SU-DHL-6 (cell line): ENCODE measurements around the gene CGN.

Experiments
- H2AFZ ChIP-seq: fragments of 200-600 bp; sonication (generic); 2 replicates; pipeline ENCODE4 v1.6.1; 2014; ENCODE audit warnings: low read depth, mild to moderate bottlenecking, moderate library complexity, mixed read lengths, antibody characterized with exemption, low read length; ENCODE audit not compliant: severe bottlenecking
- H3F3A ChIP-seq: fragments of 200-600 bp; shearing (Covaris generic); 2 replicates; pipeline ENCODE4 v1.6.0; 2016; ENCODE audit warnings: antibody characterized with exemption, mild to moderate bottlenecking; ENCODE audit not compliant: insufficient read depth
- H3K27ac ChIP-seq: fragments of 200-600 bp; sonication (generic); 2 replicates; pipeline ENCODE4 v1.5.1; 2016; ENCODE audit warnings: low read depth, mild to moderate bottlenecking, low read length, moderate library complexity, mixed read lengths
- H3K27me3 ChIP-seq: fragments of 200-600 bp; sonication (generic), shearing (Covaris generic); 2 replicates; pipeline ENCODE4 v1.6.0; 2014; ENCODE audit warnings: mild to moderate bottlenecking, low read length
- H3K36me3 ChIP-seq: fragments of 200-600 bp; sonication (generic); 2 replicates; pipeline ENCODE4 v1.6.1; 2014; ENCODE audit warnings: mild to moderate bottlenecking, low read length, mixed read lengths
- H3K4me2 ChIP-seq: fragments of 300-600, 200-600 bp; shearing (Covaris generic), sonication (generic); 2 replicates; pipeline ENCODE4 v1.6.0; 2014; ENCODE audit warnings: low read length, low read depth, mild to moderate bottlenecking; ENCODE audit not compliant: poor library complexity, severe bottlenecking
- H3K4me3 ChIP-seq: fragments of 200-600 bp; sonication (generic); 2 replicates; pipeline ENCODE4 v1.5.1; 2014; ENCODE audit warnings: antibody characterized with exemption, low read length, mild to moderate bottlenecking, mixed read lengths; ENCODE audit not compliant: insufficient read depth, poor library complexity, severe bottlenecking
- H3K79me2 ChIP-seq: fragments of 200-600 bp; sonication (generic); 2 replicates; pipeline ENCODE4 v1.6.1; 2014; ENCODE audit warnings: mild to moderate bottlenecking, low read length, moderate library complexity; ENCODE audit not compliant: insufficient read depth
- H3K9ac ChIP-seq: fragments of 200-600 bp; sonication (generic); 2 replicates; pipeline ENCODE4 v1.7.0; 2014; ENCODE audit warnings: mild to moderate bottlenecking, low read length
- H3K9me2 ChIP-seq: fragments of 200-600 bp; sonication (generic); replicated peaks from 2 replicates; pipeline ENCODE4 v1.6.1; 2014; ENCODE audit warnings: low read length; ENCODE audit not compliant: insufficient read depth
- H3K9me3 ChIP-seq: fragments of 200-600 bp; sonication (generic); 2 replicates; pipeline ENCODE4 v1.6.1; 2014; ENCODE audit warnings: low read length, mixed read lengths; ENCODE audit not compliant: insufficient read depth
- H4K20me1 ChIP-seq: fragments of 200-600 bp; sonication (generic); 2 replicates; pipeline ENCODE4 v1.6.1; 2014; ENCODE audit warnings: low read depth, mild to moderate bottlenecking, antibody characterized with exemption, low read length, moderate library complexity, mixed read lengths
- EZH2phosphoT487 ChIP-seq: fragments of 200-600 bp; sonication (generic), shearing (Covaris generic); conservative IDR thresholded peaks from 2 replicates; pipeline ENCODE4 v1.6.1; 2018; ENCODE audit warnings: mild to moderate bottlenecking, antibody characterized with exemption, low read length, moderate library complexity, mixed read lengths
- TF ChIP-seq, protein P1 (sequence below): fragments of 200-600 bp; sonication (generic); IDR thresholded peaks from one replicate; pipeline ENCODE4 v1.5.1; 2017; ENCODE audit warnings: antibody characterized with exemption, mild to moderate bottlenecking, low read length, moderate library complexity; ENCODE audit not compliant: insufficient read depth, poor library complexity, severe bottlenecking

CGN gene

DNA sequence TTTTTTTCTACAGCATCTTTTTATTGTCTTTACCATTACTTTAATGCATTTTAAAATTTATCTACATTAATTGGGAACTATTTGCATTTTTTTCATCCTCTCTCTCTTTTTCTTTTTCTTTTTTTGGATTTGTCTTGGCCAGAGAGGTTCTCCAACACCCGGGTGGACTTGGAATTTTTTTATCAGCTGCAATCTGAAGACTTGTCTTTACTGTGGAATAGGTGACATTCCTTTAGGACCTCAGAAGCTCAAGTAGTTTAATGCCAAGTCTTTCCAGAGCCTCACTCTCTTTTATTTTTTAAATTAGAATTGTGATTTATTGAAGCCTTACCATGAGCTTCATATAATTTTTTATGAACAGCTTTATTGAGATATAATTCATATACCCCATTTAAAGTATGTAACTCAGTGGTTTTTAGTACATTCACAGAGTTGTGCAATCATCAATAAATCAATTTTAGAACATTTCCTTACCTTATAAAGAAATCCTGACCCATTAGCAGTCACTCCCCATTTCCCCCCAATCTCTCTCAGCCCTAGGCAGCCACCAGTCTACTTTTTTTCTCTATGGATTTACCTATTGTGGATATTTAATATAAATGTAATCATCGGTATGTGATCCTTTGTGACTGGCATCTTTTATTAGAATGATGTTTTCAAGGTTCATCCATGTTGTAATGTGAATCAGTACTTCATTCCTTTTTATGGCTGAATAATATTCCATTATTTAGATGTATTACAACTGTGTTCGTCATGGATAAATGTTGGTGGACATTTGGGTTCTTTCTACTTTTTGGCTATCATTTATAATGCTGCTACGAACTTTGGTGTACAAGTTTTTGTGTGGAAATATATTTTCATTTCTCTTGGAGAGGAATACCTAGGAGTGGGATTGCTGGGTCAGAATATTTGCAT lies 35.1 kb downstream of the CGN start:
- Histone ChIP-seq H3F3A (no peaks in the 10 kb centered on the region), H3K9me3 (no peaks in the 10 kb centered on the region), H3K36me3 (no peaks in the 10 kb centered on the region), H3K79me2 (no peaks in the 10 kb centered on the region), H3K27me3 (no peaks in the 10 kb centered on the region), H3K9ac (no peak overlapping the region), H3K9me2 (no peaks in the 10 kb centered on the region), H3K27ac (no peak overlapping the region), H4K20me1 (no peaks in the 10 kb centered on the region), H2AFZ (no peak overlapping the region), H3K4me3 (no peak overlapping the region), H3K4me2 (no peak overlapping the region)
- TF ChIP-seq, protein P1, sequence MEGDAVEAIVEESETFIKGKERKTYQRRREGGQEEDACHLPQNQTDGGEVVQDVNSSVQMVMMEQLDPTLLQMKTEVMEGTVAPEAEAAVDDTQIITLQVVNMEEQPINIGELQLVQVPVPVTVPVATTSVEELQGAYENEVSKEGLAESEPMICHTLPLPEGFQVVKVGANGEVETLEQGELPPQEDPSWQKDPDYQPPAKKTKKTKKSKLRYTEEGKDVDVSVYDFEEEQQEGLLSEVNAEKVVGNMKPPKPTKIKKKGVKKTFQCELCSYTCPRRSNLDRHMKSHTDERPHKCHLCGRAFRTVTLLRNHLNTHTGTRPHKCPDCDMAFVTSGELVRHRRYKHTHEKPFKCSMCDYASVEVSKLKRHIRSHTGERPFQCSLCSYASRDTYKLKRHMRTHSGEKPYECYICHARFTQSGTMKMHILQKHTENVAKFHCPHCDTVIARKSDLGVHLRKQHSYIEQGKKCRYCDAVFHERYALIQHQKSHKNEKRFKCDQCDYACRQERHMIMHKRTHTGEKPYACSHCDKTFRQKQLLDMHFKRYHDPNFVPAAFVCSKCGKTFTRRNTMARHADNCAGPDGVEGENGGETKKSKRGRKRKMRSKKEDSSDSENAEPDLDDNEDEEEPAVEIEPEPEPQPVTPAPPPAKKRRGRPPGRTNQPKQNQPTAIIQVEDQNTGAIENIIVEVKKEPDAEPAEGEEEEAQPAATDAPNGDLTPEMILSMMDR = no peak
- no peak for TF ChIP-seq EZH2phosphoT487

DNA sequence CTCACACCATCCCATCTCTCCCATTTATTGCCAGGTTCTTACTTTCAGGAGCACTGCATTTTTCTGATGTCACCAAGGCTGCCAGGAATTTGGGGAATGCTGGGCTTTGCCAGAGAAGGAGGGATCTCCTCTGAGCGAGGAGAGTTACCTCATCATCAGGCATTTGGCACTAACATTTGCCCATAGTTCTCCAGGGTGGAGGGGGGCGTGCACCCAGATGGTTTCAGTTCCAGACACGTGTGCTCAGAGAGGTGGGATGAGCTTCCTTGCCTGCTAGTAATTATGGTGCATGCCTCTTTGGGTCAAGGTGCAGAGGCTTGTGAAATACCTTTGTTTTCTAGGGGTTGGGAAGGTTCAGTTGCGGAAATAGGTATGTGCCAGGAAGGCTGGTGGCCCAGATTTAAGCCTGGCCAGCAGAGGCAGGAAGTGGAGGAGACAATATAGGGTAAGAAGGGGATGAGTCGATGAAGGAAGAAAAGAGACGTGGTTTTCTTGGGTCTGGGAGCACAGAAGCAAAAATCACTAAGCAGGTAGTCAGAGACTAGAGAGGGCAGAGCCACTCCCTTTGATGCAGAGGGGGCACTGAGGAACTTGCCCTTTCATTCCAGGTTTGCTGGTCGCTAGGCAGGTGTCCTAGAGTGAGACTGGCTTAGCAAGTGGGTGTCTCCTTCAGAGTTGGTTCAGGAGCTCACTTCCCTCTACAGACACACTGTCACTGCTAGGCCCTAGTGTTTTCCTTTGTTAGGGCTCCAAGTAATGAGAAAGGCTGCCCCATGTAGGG lies 36.1 kb downstream of the CGN start:
- H3K36me3 ChIP-seq = no peaks in the 10 kb centered on the region
- no peaks in the 10 kb centered on the region for H4K20me1 ChIP-seq
- TF ChIP-seq, protein P1 = no peak
- TF ChIP-seq EZH2phosphoT487 = no peak
- H3K4me2 ChIP-seq = no peak overlapping the region
- no peak overlapping the region for H3K27ac ChIP-seq
- H3K27me3 ChIP-seq = no peaks in the 10 kb centered on the region
- no peaks in the 10 kb centered on the region for H3K9me2 ChIP-seq
- no peaks in the 10 kb centered on the region for H3K9me3 ChIP-seq
- H3K9ac ChIP-seq = no peak overlapping the region
- H3K4me3 ChIP-seq = no peak overlapping the region
- H2AFZ ChIP-seq = no peak overlapping the region
- no peaks in the 10 kb centered on the region for H3K79me2 ChIP-seq
- H3F3A ChIP-seq = no peaks in the 10 kb centered on the region

GRCh38 chr1:151547900-151548230 lies 36.7 kb downstream of the CGN start:
- Histone ChIP-seq H3K4me2 (no peak overlapping the region), H3K27me3 (no peaks in the 10 kb centered on the region), H3K4me3 (no peak overlapping the region), H3K9me2 (no peaks in the 10 kb centered on the region), H3K79me2 (no peaks in the 10 kb centered on the region), H3K36me3 (no peaks in the 10 kb centered on the region), H3F3A (no peaks in the 10 kb centered on the region), H3K9me3 (no peaks in the 10 kb centered on the region), H3K27ac (no peak overlapping the region), H3K9ac (no peak overlapping the region), H2AFZ (no peak overlapping the region), H4K20me1 (no peaks in the 10 kb centered on the region)
- TF ChIP-seq, protein P1 = no peak
- no peak for TF ChIP-seq EZH2phosphoT487
